OCI-LY7 (cell line): ENCODE data around the gene ZNF337. TPM values are rescaled to one million over a fixed set of nuclear protein-coding genes. Genes with fewer than 3 reads are reported as not detected.

Experiments used
- BruUV-seq: library from RNA; stranded (reverse); fragments of 400-500 nt; replicated peaks from 2 replicates; lab custom pipeline; 2021; lab: Mats Ljungman, UMichigan
- CTCF ChIA-PET: fragments of 300-600 bp; sonication (Branson Sonifier 250); formaldehyde crosslinking; loops from one replicate; lab custom pipeline; 2022; ENCODE audit warnings: antibody characterized with exemption; ENCODE audit not compliant: unreplicated experiment; lab: Charles Lee
- POLR2A ChIA-PET: fragments of 300-600 bp; sonication (Branson Sonifier 250); formaldehyde crosslinking; loops from one replicate; lab custom pipeline; 2022; ENCODE audit warnings: antibody characterized with exemption; lab: Charles Lee
- DNase-seq: peaks from one replicate; pipeline ENCODE4 v3.0.0-alpha.2; 2015; ENCODE audit warnings: low spot score
- H2AFZ ChIP-seq: fragments of 200-600 bp; sonication (generic), shearing (Covaris generic); 2 replicates; pipeline ENCODE4 v1.6.1; 2014; ENCODE audit warnings: mild to moderate bottlenecking, antibody characterized with exemption, low read length, moderate library complexity
- H3K27ac ChIP-seq: fragments of 200-600 bp; sonication (generic); 2 replicates; pipeline ENCODE4 v1.5.1; 2014; ENCODE audit warnings: mixed run types, low read depth, mild to moderate bottlenecking, moderate library complexity, low read length, inconsistent platforms; ENCODE audit not compliant: poor library complexity, severe bottlenecking
- H3K36me3 ChIP-seq: fragments of 200-600 bp; sonication (generic); 2 replicates; pipeline ENCODE4 v1.6.1; 2014; ENCODE audit warnings: mild to moderate bottlenecking, antibody characterized with exemption, low read length, moderate library complexity, mixed read lengths; ENCODE audit not compliant: insufficient read depth
- H3K4me1 ChIP-seq: fragments of 200-600 bp; sonication (generic); 2 replicates; pipeline ENCODE4 v1.5.1; 2014; ENCODE audit warnings: mild to moderate bottlenecking, low read length; ENCODE audit not compliant: insufficient read depth, poor library complexity, severe bottlenecking
- H3K4me2 ChIP-seq: fragments of 200-600 bp; sonication (generic); 2 replicates; pipeline ENCODE4 v1.6.1; 2014; ENCODE audit warnings: mild to moderate bottlenecking, low read length
- H3K4me3 ChIP-seq: fragments of 200-600 bp; sonication (generic); 2 replicates; pipeline ENCODE4 v1.5.1; 2014; ENCODE audit warnings: mild to moderate bottlenecking, low read depth, low read length; ENCODE audit not compliant: poor library complexity, severe bottlenecking
- H3K79me2 ChIP-seq: fragments of 200-600 bp; sonication (generic); 2 replicates; pipeline ENCODE4 v1.6.1; 2016; ENCODE audit warnings: low read depth, mild to moderate bottlenecking, low read length, moderate library complexity, mixed read lengths; ENCODE audit not compliant: insufficient read depth
- H3K9me2 ChIP-seq: fragments of 200-600 bp; sonication (generic); 2 replicates; pipeline ENCODE4 v1.6.1; 2016; ENCODE audit warnings: mild to moderate bottlenecking, low read length, mixed read lengths; ENCODE audit not compliant: insufficient read depth
- H3K9me3 ChIP-seq: fragments of 200-600 bp; sonication (generic); 2 replicates; pipeline ENCODE4 v1.6.1; 2014; ENCODE audit warnings: mild to moderate bottlenecking, mixed run types, low read length, mixed read lengths
- H4K20me1 ChIP-seq: fragments of 200-600 bp; sonication (generic); 2 replicates; pipeline ENCODE4 v1.6.1; 2014; ENCODE audit warnings: mild to moderate bottlenecking, antibody characterized with exemption, low read length, moderate library complexity, mixed read lengths; ENCODE audit not compliant: insufficient read depth
- CTCF ChIP-seq: fragments of 200-600 bp; sonication (generic); conservative IDR thresholded peaks from 2 replicates; pipeline ENCODE4 v1.5.1; 2014; ENCODE audit warnings: mild to moderate bottlenecking, antibody characterized with exemption, low read length, moderate library complexity, mixed read lengths
- EZH2phosphoT487 ChIP-seq: fragments of 200-600 bp; sonication (generic); IDR thresholded peaks from 2 replicates; pipeline ENCODE4 v1.6.1; 2018; ENCODE audit warnings: low read depth, borderline replicate concordance, mild to moderate bottlenecking, mixed run types, antibody characterized with exemption, low read length, moderate library complexity, mixed read lengths
- intact Hi-C: fragments of 100-400 bp; cut with micrococcal nuclease; formaldehyde crosslinking; loops from one replicate; pipeline ENCODE4 v1.10.0; 2022; ENCODE audit not compliant: unreplicated experiment
- total RNA-seq, 2 experiments: library from RNA; depleted of rRNA in 1 of 2; stranded (reverse); fragments of >200 nt in 1 of 2; shearing (Covaris generic) in 1 of 2; gene quantifications; 2 replicates each; pipeline ENCODE4 v1.2.3, GENCODE V29; 2014 to 2022

The ZNF337 gene
- total RNA-seq, 2 experiments from 2014 or later, result 13.3 to 15.1 TPM

- Histone ChIP-seq H3K9me2 (0 out of 2 replicates have a peak, but pooled peaks cover 4% of the 10 kb centered on the region), H3K4me1 (no peaks in the 10 kb centered on the region), H3K4me2 (no peak overlapping the region), H4K20me1 (no peaks in the 10 kb centered on the region), H3K79me2 (no peaks in the 10 kb centered on the region), H3K9me3 (no peaks in the 10 kb centered on the region), H2AFZ (no peak overlapping the region), H3K36me3 (no peaks in the 10 kb centered on the region), H3K27ac (no peak overlapping the region), H3K4me3 (no peak overlapping the region)
- ChIA-PET CTCF (no interaction called here), POLR2A (no interaction called here)
- no TSS peak for BruUV-seq
- DNase-seq, result no peak
- TF ChIP-seq CTCF, result no peak
- no peak for TF ChIP-seq EZH2phosphoT487
- intact Hi-C loops, result no loop called here
These were observed 37.2 kb upstream of the ZNF337 start for GRCh38 chr20:25733903-25734302.

GRCh38 chr20:25730862-25731261 lies 34.2 kb upstream of the ZNF337 start:
- no peaks in the 10 kb centered on the region for H3K36me3 ChIP-seq
- no peaks in the 10 kb centered on the region for H4K20me1 ChIP-seq
- H3K4me1 ChIP-seq, result no peaks in the 10 kb centered on the region
- ChIA-PET CTCF (no interaction called here), POLR2A (interaction anchor here (0.6 kb wide), 1 partner anchor 293 kb away, joined by 4 read pairs; no protein-coding TSS in a partner anchor)
- intact Hi-C loops, result no loop called here
- no TSS peak for BruUV-seq
- H2AFZ ChIP-seq, result no peak overlapping the region
- TF ChIP-seq EZH2phosphoT487 (no peak), CTCF (no peak)
- peaks cover 13% of the 10 kb centered on the region; the same call in 1 of the 2 replicates for H3K9me3 ChIP-seq
- no peak overlapping the region for H3K27ac ChIP-seq
- 0 out of 2 replicates have a peak, but pooled peaks cover 4% of the 10 kb centered on the region for H3K9me2 ChIP-seq
- no peak overlapping the region for H3K4me2 ChIP-seq
- no peak for DNase-seq
- H3K4me3 ChIP-seq, result no peak overlapping the region
- H3K79me2 ChIP-seq, result no peaks in the 10 kb centered on the region

- no TSS peak for BruUV-seq
- Histone ChIP-seq H4K20me1 (no peaks in the 10 kb centered on the region), H3K9me3 (peaks cover 15% of the 10 kb centered on the region; the same call in 1 of the 2 replicates), H3K4me3 (no peak overlapping the region), H2AFZ (no peak overlapping the region), H3K27ac (no peak overlapping the region), H3K9me2 (0 out of 2 replicates have a peak, but pooled peaks cover 4% of the 10 kb centered on the region), H3K4me1 (no peaks in the 10 kb centered on the region), H3K79me2 (no peaks in the 10 kb centered on the region), H3K4me2 (no peak overlapping the region), H3K36me3 (no peaks in the 10 kb centered on the region)
- DNase-seq, result no peak
- CTCF ChIA-PET, result no interaction called here
- POLR2A ChIA-PET, result no interaction called here
- intact Hi-C loops, result no loop called here
- TF ChIP-seq CTCF, result no peak
These were observed 29.7 kb upstream of the ZNF337 start for GRCh38 chr20:25726357-25726756.
